HG03135 (cell line): Measurements from ENCODE around the gene MINK1.

ENCODE experiments used
- ATAC-seq: cut with Tn5 transposase; IDR thresholded peaks from one replicate; pipeline ENCODE4 v1.9.1; 2021; ENCODE audit warnings: mild to moderate bottlenecking, moderate library complexity; ENCODE audit not compliant: unreplicated experiment

MINK1 gene

GRCh38 chr17:4810696-4811290 lies 22.3 kb upstream of the MINK1 start:
- ATAC-seq, result no peak

DNA sequence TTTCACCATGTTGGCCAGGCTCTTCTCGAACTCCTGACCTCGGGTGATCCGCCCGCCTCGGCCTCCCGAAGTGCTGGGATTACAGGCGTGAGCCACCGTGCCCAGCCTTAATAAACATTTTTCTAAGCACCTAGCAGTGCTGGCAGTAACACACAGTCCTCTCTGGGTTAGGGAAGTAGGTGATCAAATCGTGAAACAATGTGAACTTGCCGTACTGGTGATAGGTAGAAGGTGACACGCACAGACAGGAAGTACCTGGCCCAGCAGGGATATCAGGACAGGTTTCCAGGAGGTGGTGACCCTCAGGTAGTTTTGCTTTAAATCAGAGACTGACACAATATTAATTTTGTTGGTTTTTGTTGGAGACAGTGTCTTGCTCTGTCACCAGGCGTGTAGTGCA lies 21.7 kb upstream of the MINK1 start:
- ATAC-seq, result no peak

GRCh38 chr17:4812690-4813089 lies 20.4 kb upstream of the MINK1 start:
- ATAC-seq, result no peak

GRCh38 chr17:4815043-4815675 lies 18.0 kb upstream of the MINK1 start:
- ATAC-seq, result no peak

- no peak for ATAC-seq
Observed at GRCh38 chr17:4816826-4817225, 16.3 kb upstream of the MINK1 start.

DNA sequence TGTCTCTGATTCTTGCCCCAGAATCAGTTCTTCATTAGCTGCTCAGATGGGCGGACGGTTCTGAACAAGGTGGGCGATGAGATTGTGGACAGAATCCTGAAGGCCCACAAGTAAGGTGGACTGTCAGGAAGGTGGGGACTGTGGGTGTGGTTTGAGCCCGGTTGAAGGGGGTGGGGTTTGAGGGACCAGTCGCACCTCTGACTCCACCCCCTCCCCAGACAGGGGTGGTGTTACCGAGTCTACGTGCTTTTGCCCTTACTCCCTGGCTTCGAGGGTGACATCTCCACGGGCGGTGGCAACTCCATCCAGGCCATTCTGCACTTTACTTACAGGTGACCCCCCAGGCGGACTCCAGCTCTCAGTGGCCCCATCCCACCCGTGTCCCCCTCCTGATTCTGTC lies 14.9 kb upstream of the MINK1 start:
- ATAC-seq, result no peak

GRCh38 chr17:4822835-4823234 lies 10.3 kb upstream of the MINK1 start:
- ATAC-seq, result no peak

GRCh38 chr17:4823373-4824089 lies 9.6 kb upstream of the MINK1 start:
- ATAC-seq, result no peak

- no peak for ATAC-seq
Observed at GRCh38 chr17:4827399-4827798, 5.7 kb upstream of the MINK1 start.

- peak; percentile 21 for ATAC-seq
Observed at GRCh38 chr17:4832829-4833177, 337 bp upstream of the MINK1 start.

- no peak for ATAC-seq
Observed at GRCh38 chr17:4833941-4834680, 971 bp downstream of the MINK1 start.

- no peak for ATAC-seq
Observed at GRCh38 chr17:4834681-4835020, 1.5 kb downstream of the MINK1 start.

- ATAC-seq, result no peak
Observed at GRCh38 chr17:4836221-4836620, 3.1 kb downstream of the MINK1 start.

DNA sequence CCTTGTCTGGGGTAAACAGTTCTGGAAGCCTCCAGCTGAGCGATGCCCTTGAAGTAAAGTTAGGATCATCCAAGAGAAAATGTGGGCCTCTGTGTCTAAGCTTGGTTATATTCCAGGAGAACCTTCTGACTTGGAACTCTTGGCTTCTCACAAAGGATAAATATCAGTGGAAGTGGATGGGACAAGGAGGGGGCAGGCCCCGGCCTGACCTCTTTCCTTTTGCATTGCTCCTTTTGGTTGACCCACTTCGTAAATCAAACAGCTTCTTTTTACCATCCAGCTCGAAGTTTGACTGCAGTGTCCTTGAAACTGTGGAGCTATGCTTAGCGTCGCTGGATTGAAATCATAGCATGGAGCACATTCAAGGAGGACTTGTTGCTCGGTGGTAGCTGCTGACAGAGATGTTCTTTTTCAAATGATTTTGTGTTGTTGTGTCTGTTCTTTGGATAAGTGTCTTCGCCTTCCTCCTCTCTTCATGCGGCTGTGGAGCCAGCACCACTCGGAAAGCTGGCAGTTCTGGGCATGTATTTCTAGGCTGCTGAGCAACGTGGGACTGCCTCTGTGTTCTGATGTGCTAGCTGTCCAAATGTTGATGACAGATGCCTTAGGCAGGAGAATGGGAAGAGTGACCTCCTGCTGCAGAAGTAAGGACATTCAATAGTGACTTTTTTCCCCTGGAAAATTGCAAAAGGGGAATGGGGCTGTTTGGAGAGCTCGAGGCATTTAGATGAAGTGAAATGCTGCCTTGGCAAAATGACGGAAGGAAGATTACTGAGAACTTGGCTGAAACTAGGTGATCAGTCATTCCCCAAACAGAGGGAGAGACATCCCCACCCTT lies 4.5 kb downstream of the MINK1 start:
- ATAC-seq, result no peak

DNA sequence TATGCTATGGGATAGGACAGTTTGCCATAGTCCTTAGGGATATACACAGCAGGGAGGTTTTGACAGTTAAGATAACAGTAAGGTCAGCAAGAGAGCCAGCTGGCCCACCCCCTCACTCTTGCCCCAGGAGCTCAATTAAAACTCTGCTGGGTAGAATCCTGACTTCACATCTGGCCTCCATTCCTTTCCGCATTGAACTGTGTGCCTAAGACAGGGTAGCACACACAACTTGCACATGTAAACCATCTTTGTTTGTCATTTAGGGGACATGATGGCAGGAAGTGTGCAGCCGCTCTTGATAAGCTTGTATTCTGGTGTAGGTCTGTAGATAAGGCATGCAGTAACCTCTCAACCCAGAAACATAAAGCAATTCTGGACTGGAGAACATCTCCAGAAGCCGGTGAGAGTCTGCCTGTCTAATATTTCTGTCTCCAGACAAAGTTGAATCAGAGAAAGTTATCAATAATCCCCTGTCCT lies 5.2 kb downstream of the MINK1 start:
- ATAC-seq, result no peak

- ATAC-seq, result no peak
Observed at GRCh38 chr17:4839221-4839620, 6.1 kb downstream of the MINK1 start.

DNA sequence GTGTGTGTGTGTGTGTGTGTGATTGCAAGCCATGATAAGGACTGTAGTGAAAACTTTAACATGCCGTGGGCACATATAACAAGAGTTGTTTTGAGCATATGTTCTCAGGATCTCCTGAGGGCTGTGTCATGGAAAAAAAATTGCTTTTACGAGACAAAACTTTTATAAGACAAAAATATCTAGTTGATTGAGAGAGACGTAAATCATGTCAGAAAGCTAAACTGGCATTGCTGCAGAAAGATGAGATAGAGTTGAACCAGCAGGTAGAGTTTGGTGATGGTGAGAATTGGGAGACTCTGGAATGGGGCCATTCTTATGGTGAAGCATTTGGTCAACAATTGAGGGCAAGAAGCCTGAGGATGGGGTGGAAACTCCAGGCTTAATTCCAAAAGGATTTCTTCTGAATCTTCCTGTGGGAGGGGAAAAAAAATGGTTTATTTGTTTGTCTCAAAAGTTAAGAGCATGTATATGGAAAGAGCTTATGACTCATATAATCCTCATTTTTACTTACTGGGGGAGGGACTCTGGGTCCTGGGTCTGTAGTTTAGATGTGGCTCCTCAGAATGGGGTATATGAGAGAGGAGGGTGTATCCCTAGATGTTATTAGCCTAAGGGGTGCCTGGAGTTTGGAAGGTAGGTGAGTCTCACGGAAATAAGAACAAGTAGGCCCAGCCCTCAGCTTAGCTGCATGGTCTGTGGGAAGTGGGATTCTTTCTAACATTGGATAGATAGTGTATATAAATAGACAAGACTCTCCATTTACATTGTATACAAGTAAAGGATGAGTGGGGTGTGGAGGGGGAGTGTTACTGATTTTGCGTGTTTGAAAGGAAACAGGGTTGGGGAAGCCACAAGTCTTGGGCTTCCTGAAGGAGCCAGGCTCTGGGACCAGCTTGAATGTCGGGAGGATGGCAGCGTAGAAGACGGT lies 7.1 kb downstream of the MINK1 start:
- ATAC-seq, result no peak

DNA sequence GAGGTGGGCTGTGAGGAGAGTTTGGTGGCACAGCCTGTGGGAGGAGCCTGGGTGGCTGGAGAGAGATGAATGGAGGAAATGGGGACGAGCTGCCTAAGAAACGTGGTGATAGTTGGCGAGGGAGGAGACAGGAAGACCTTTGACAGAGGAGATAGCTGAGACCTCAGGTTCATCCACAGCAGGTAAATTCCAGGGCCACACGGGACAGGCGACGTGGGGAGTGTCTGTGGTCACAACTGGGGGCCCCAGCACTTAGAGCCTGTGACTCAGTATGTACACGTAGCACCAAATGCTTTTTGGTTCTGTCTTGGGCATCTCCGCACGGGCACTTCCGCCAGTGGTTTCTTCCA lies 7.7 kb downstream of the MINK1 start:
- no peak for ATAC-seq

DNA sequence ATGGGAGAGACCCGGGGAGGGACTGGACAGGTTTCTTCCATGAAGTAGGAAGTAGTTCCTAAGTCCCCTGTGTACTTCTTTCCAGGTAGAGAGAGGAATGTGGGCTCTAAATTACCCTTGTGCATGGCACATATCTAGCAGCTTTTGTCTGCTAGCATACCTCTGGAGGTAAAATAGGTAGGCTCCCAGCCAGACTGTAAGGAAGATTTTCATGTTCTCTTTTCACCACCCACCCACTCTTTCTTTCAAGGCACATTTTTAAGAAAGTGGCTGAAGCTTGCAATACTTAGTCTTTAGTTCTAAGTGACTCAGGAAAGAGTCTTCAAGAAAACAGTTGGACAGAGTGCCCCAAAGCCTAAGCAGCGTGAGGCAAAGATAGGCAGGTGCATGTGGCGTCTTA lies 9.2 kb downstream of the MINK1 start:
- no peak for ATAC-seq
